ENCODE data around the gene NOS3.

NOS3 gene

GRCh38 chr7:150972023-150972468 lies 18.8 kb upstream of the NOS3 start:
- TF ChIP-seq CTCF (conservative IDR thresholded peaks at IDR 0.05; ENCODE audit: low read length): no peak
- no peak overlapping the region for H3K4me3 ChIP-seq (ENCODE audit: low read length)
- DNase-seq (ENCODE audit: low read depth): no peak

GRCh38 chr7:150972741-150973140 lies 18.1 kb upstream of the NOS3 start:
- no peak for TF ChIP-seq CTCF (conservative IDR thresholded peaks at IDR 0.05; ENCODE audit: low read length)
- no peak overlapping the region for H3K4me3 ChIP-seq (ENCODE audit: low read length)
- no peak for DNase-seq (ENCODE audit: low read depth)

GRCh38 chr7:150973571-150974451 lies 17.0 kb upstream of the NOS3 start:
- no peak for DNase-seq (ENCODE audit: low read depth)
- TF ChIP-seq CTCF (conservative IDR thresholded peaks at IDR 0.05; ENCODE audit: low read length): no peak
- H3K4me3 ChIP-seq (ENCODE audit: low read length): no peak overlapping the region

- no peak for TF ChIP-seq CTCF (conservative IDR thresholded peaks at IDR 0.05; ENCODE audit: low read length)
- H3K4me3 ChIP-seq (ENCODE audit: low read length): peak overlapping the region; percentile 31; the same call in 1 of the 2 replicates
- DNase-seq (ENCODE audit: low read depth): no peak
Measured at GRCh38 chr7:150974468-150975391, 16.1 kb upstream of the NOS3 start.

- no peak overlapping the region for H3K4me3 ChIP-seq (ENCODE audit: low read length)
- TF ChIP-seq CTCF (conservative IDR thresholded peaks at IDR 0.05; ENCODE audit: low read length): no peak
- no peak for DNase-seq (ENCODE audit: low read depth)
Measured at GRCh38 chr7:150975536-150976319, 15.1 kb upstream of the NOS3 start.

GRCh38 chr7:150976529-150977381 lies 14.1 kb upstream of the NOS3 start:
- no peak overlapping the region for H3K4me3 ChIP-seq (ENCODE audit: low read length)
- DNase-seq (ENCODE audit: low read depth): no peak
- TF ChIP-seq CTCF (conservative IDR thresholded peaks at IDR 0.05; ENCODE audit: low read length): no peak
